H1 (cell line): ENCODE data around the gene ZBTB7A. TPM values are rescaled to one million over a fixed set of nuclear protein-coding genes. Genes with fewer than 3 reads are reported as not detected.

Experiments
- CTCF ChIA-PET: fragments of 300-600 bp; sonication (Branson Sonifier 250); formaldehyde crosslinking; loops from one replicate; lab custom pipeline; 2021; ENCODE audit not compliant: partially characterized antibody; lab: Charles Lee
- POLR2A ChIA-PET: fragments of 300-600 bp; sonication (Branson Sonifier 250); formaldehyde crosslinking; loops from one replicate; lab custom pipeline; 2021; ENCODE audit warnings: inconsistent platforms; ENCODE audit not compliant: partially characterized antibody; lab: Charles Lee
- DNase-seq, 2 experiments: peaks; one replicate each; pipeline versions ENCODE4 v3.0.0 to v3.0.0-alpha.2; 2010 to 2022; ENCODE audit warnings: low spot score in 2 of 2, low read depth in 1 of 2, mixed read lengths in 1 of 2
- FAIRE-seq: peaks from 2 replicates; lab custom pipeline; 2011; peaks lifted over from hg19 to GRCh38; lab: Jason Lieb, UNC
- H2AFZ ChIP-seq: 2 replicates; pipeline ENCODE4 v1.8.1; 2012; ENCODE audit warnings: low read length, inconsistent platforms
- H2AK5ac ChIP-seq: 2 replicates; pipeline ENCODE4 v1.6.1; 2013; ENCODE audit warnings: low read depth, low read length
- H2BK120ac ChIP-seq: replicated peaks from 2 replicates; pipeline ENCODE3; 2013; ENCODE audit warnings: low read depth, low read length, inconsistent platforms
- H2BK12ac ChIP-seq: 2 replicates; pipeline ENCODE4 v1.6.1; 2013; ENCODE audit warnings: low read depth, low read length
- H2BK15ac ChIP-seq: 2 replicates; pipeline ENCODE4 v1.6.1; 2013; ENCODE audit warnings: low read length
- H2BK20ac ChIP-seq: 2 replicates; pipeline ENCODE4 v1.6.1; 2013; ENCODE audit warnings: low read length
- H2BK5ac ChIP-seq: 2 replicates; pipeline ENCODE4 v1.6.1; 2013; ENCODE audit warnings: low read depth, low read length
- H3K14ac ChIP-seq: 2 replicates; pipeline ENCODE4 v1.6.1; 2013; ENCODE audit warnings: inconsistent platforms; ENCODE audit not compliant: insufficient read length
- H3K18ac ChIP-seq: 2 replicates; pipeline ENCODE4 v1.6.1; 2013; ENCODE audit warnings: low read length; ENCODE audit errors: extremely low read depth
- H3K23ac ChIP-seq: 2 replicates; pipeline ENCODE4 v1.6.1; 2013; ENCODE audit warnings: inconsistent platforms; ENCODE audit not compliant: insufficient read length
- H3K23me2 ChIP-seq: 2 replicates; pipeline ENCODE4 v1.6.1; 2013; ENCODE audit warnings: low read depth, low read length
- H3K27ac ChIP-seq: 2 replicates; pipeline ENCODE4 v1.6.1; 2011; ENCODE audit warnings: low read depth, low read length, inconsistent platforms
- H3K27me3 ChIP-seq, 4 experiments: replicated peaks in 1 of 4; 1 replicate in 1 of 4; 2 replicates in 3 of 4; pipeline versions ENCODE4 v1.6.1 to v1.8.1; 2011 to 2013; ENCODE audit warnings: low read length in 3 of 4, mild to moderate bottlenecking in 3 of 4, inconsistent platforms in 2 of 4, mixed read lengths in 2 of 4, moderate library complexity in 1 of 4; ENCODE audit not compliant: control insufficient read depth in 3 of 4, insufficient read depth in 3 of 4; ENCODE audit errors: extremely low read depth in 1 of 4
- H3K36me3 ChIP-seq, 4 experiments: 2 replicates each; pipeline versions ENCODE4 v1.6.1 to v1.8.1; 2011 to 2013; ENCODE audit warnings: mild to moderate bottlenecking in 4 of 4, low read length in 3 of 4, moderate library complexity in 2 of 4, control low read depth in 1 of 4, inconsistent platforms in 1 of 4; ENCODE audit not compliant: insufficient read depth in 4 of 4, control insufficient read depth in 2 of 4
- H3K4ac ChIP-seq: replicated peaks from 2 replicates; pipeline ENCODE3; 2013; ENCODE audit warnings: low read length, low read depth, mixed read lengths, inconsistent platforms; ENCODE audit not compliant: insufficient read length
- H3K4me1 ChIP-seq, 4 experiments: replicated peaks in 1 of 4; 1 replicate in 1 of 4; 2 replicates in 3 of 4; pipeline versions ENCODE4 v1.6.1 to v1.8.1; 2011 to 2013; ENCODE audit warnings: low read length in 3 of 4, inconsistent platforms in 2 of 4, mixed read lengths in 1 of 4; ENCODE audit not compliant: insufficient read depth in 4 of 4, control insufficient read depth in 3 of 4
- H3K4me2 ChIP-seq, 2 experiments: 2 replicates each; pipeline versions ENCODE4 v1.6.1 to v1.8.1; 2011 to 2013; ENCODE audit warnings: low read depth in 2 of 2, low read length in 2 of 2, control low read depth in 1 of 2, inconsistent platforms in 1 of 2, mild to moderate bottlenecking in 1 of 2; ENCODE audit not compliant: insufficient read depth in 1 of 2
- H3K4me3 ChIP-seq, 4 experiments: fragments of 200-600, 300-600 bp in 1 of 4; sonication (generic), shearing (Covaris generic), sonication (Bioruptor Twin) in 1 of 4; 2 replicates each; pipeline versions ENCODE4 v1.5.1 to v1.8.1; 2011 to 2016; ENCODE audit warnings: low read length in 4 of 4, low read depth in 3 of 4, control low read depth in 2 of 4, inconsistent platforms in 2 of 4, mild to moderate bottlenecking in 2 of 4, mixed read lengths in 1 of 4, moderate library complexity in 1 of 4; ENCODE audit not compliant: insufficient read depth in 2 of 4; ENCODE audit errors: extremely low read depth in 1 of 4
- H3K56ac ChIP-seq: replicated peaks from 2 replicates; pipeline ENCODE3; 2013; ENCODE audit warnings: low read depth, mild to moderate bottlenecking, mixed read lengths, low read length, inconsistent platforms; ENCODE audit not compliant: insufficient read length
- H3K79me1 ChIP-seq: 2 replicates; pipeline ENCODE4 v1.6.1; 2013; ENCODE audit warnings: low read depth, low read length, control low read depth
- H3K79me2 ChIP-seq, 2 experiments: 2 replicates each; pipeline versions ENCODE4 v1.6.1 to v1.8.1; 2012 to 2013; ENCODE audit warnings: low read length in 2 of 2, mild to moderate bottlenecking in 2 of 2, inconsistent platforms in 1 of 2; ENCODE audit not compliant: insufficient read depth in 2 of 2, control insufficient read depth in 1 of 2
- H3K9ac ChIP-seq, 4 experiments: replicated peaks in 1 of 4; 1 replicate in 1 of 4; 2 replicates in 3 of 4; pipeline versions ENCODE4 v1.6.1 to v1.8.1; 2011 to 2013; ENCODE audit warnings: low read depth in 3 of 4, low read length in 3 of 4, control low read depth in 2 of 4, mild to moderate bottlenecking in 2 of 4, moderate library complexity in 2 of 4, inconsistent platforms in 1 of 4; ENCODE audit errors: extremely low read depth in 1 of 4
- H3K9me3 ChIP-seq, 2 experiments: 2 replicates each; pipeline versions ENCODE4 v1.6.1 to v1.8.1; 2012 to 2013; ENCODE audit warnings: mild to moderate bottlenecking in 2 of 2, moderate library complexity in 2 of 2, control low read depth in 1 of 2, inconsistent platforms in 1 of 2, low read depth in 1 of 2, low read length in 1 of 2, mixed read lengths in 1 of 2; ENCODE audit not compliant: insufficient read depth in 2 of 2
- H4K20me1 ChIP-seq, 2 experiments: replicated peaks in 1 of 2; 2 replicates each; pipeline versions ENCODE3 to v1.8.1; 2011 to 2013; ENCODE audit warnings: inconsistent platforms in 2 of 2, low read length in 2 of 2, mild to moderate bottlenecking in 1 of 2; ENCODE audit not compliant: insufficient read depth in 2 of 2, control insufficient read depth in 1 of 2
- H4K5ac ChIP-seq: 2 replicates; pipeline ENCODE4 v1.6.1; 2013; ENCODE audit warnings: low read length, low read depth, mixed read lengths, inconsistent platforms; ENCODE audit not compliant: insufficient read length
- H4K8ac ChIP-seq: 2 replicates; pipeline ENCODE4 v1.8.0; 2013; ENCODE audit warnings: mild to moderate bottlenecking, moderate library complexity, low read length, inconsistent platforms; ENCODE audit not compliant: insufficient read depth; ENCODE audit errors: extremely low read depth
- H4K91ac ChIP-seq: replicated peaks from 2 replicates; pipeline ENCODE3; 2013; ENCODE audit warnings: low read length, mixed read lengths, inconsistent platforms; ENCODE audit not compliant: insufficient read length
- BACH1 ChIP-seq: IDR thresholded peaks from 2 replicates; pipeline ENCODE4 v1.6.1; 2012; ENCODE audit warnings: low read length, improper control_type of control experiment
- CTCF ChIP-seq, 3 experiments: IDR thresholded peaks; 1 replicate in 2 of 3; 2 replicates in 1 of 3; pipeline versions ENCODE4 v1.5.1 to v1.6.1; 2011; ENCODE audit warnings: low read length in 3 of 3, mild to moderate bottlenecking in 3 of 3, inconsistent platforms in 2 of 3, low read depth in 1 of 3, moderate library complexity in 1 of 3; ENCODE audit not compliant: insufficient read depth in 1 of 3; ENCODE audit errors: control extremely low read depth in 1 of 3
- NRF1 ChIP-seq: IDR thresholded peaks from 2 replicates; pipeline ENCODE4 v1.6.1; 2011; ENCODE audit warnings: mild to moderate bottlenecking, low read depth, low read length, improper control_type of control experiment
- RFX5 ChIP-seq: IDR thresholded peaks from 2 replicates; pipeline ENCODE4 v1.6.1; 2011; ENCODE audit warnings: low read depth, low read length, improper control_type of control experiment, borderline replicate concordance
- RNF2 ChIP-seq: fragments of 200-900, 300-1000 bp; sonication (generic); IDR thresholded peaks from 2 replicates; pipeline ENCODE4 v1.7.1; 2016; ENCODE audit warnings: borderline replicate concordance, low read depth, mild to moderate bottlenecking, antibody characterized with exemption, low read length; ENCODE audit not compliant: poor library complexity, severe bottlenecking; ENCODE audit errors: missing control alignments
- SP1 ChIP-seq: IDR thresholded peaks from 2 replicates; pipeline ENCODE4 v1.6.1; 2011; ENCODE audit warnings: low read depth, low read length
- TBP ChIP-seq: IDR thresholded peaks from 2 replicates; pipeline ENCODE4 v1.6.1; 2011; ENCODE audit warnings: low read depth, low read length, improper control_type of control experiment
- ZNF274 ChIP-seq: IDR thresholded peaks from 2 replicates; pipeline ENCODE4 v1.7.0; 2012; ENCODE audit warnings: low read length, borderline replicate concordance; ENCODE audit errors: extremely low read depth
- WGBS, 2 experiments: shearing (Covaris generic) in 1 of 2; methylation state at CpG; one replicate each; pipeline versions ENCODE4 v1.1.6 to v1.1.7; 2013 to 2015; ENCODE audit warnings: low lambda C conversion rate in 2 of 2, mixed read lengths in 2 of 2, inconsistent platforms in 1 of 2, low coverage in 1 of 2, missing lambda C conversion rate in 1 of 2; ENCODE audit not compliant: insufficient replicate concordance in 2 of 2, insufficient coverage in 1 of 2, insufficient read length in 1 of 2; ENCODE audit errors: extremely low coverage in 1 of 2, missing lambda C conversion rate in 1 of 2; 5-methylcytosine and 5-hydroxymethylcytosine counted together
- polyA plus RNA-seq, 7 experiments: library from polyadenylated mRNA; depleted of rRNA in 3 of 7; stranded (reverse) in 5 of 7; unstranded in 2 of 7; fragments of >200 nt in 5 of 7; fragments of 200-250 nt in 2 of 7; gene quantifications; 1 replicate in 5 of 7; 2 replicates in 1 of 7; 4 replicates in 1 of 7; pipeline versions ENCODE4 v1.2.1 to v1.2.3, GENCODE V29; 2011 to 2013; ENCODE audit warnings: missing spikeins in 2 of 7, mixed read lengths in 2 of 7
- total RNA-seq: library from RNA; stranded (reverse); fragmentation: NEBNext Ultra II Directional; extraction: Animal tissue kit (Norgen Biotek cat#: 25700); gene quantifications from 2 replicates; pipeline ENCODE4 v1.2.1, GENCODE V29; 2021
- TF ChIP-seq, protein P1 (sequence below): IDR thresholded peaks from 2 replicates; pipeline ENCODE4 v1.6.1; 2012; ENCODE audit warnings: inconsistent platforms

The ZBTB7A gene
- total and polyA plus RNA-seq, 2 of the 8 experiments (the other 6 are each of a cell fraction or from before 2014, with no cell fraction given), result 5.6 to 17.8 TPM

DNA sequence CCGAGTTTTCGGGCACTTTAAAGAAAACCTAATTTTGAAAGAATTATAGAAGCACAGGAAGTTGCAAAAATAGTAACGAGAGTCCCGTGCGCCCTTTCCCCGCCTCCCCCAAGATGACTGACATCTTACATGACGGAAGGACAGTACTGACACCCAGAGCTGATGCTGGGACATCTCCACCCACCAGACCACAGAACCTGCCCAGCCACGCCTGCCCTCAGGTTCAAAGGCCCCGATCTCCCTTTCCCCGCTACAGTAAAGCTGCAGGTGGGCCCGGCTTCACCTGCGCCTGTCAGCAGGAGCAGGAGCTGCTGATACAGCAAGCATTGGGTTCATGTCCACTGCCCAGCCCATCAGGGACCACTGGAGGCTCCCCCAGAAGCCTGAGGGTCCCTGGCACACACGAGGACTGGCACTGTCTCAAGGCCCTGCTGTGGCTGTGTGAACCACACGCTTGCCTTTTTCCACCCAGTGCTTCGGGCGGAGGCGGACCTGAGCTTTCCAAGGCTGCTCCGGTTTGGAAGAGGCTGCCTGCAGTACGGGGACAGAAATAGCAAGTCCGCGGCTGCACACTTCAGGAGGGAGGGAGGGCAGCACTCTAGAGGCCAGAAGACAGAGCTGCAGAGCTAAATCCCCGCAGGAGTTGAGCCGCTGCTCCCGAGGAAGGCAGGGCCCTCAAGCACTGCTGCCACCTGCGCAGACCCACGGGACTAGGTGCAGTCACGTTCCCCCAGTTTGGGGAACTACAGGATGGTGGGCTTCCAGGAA is 48.5 kb upstream of the ZBTB7A start:
- no peak for FAIRE-seq
- H3K79me2 ChIP-seq, result peaks cover 0 to 14% of the 10 kb centered on the region in 2 experiments; a peak in 2 of 4 replicates
- TF ChIP-seq BACH1, result no peak
- no peak for TF ChIP-seq RNF2
- no peak for TF ChIP-seq ZNF274
- no peak for TF ChIP-seq TBP
- no peak for TF ChIP-seq SP1
- no peak for TF ChIP-seq NRF1
- TF ChIP-seq, protein P1, sequence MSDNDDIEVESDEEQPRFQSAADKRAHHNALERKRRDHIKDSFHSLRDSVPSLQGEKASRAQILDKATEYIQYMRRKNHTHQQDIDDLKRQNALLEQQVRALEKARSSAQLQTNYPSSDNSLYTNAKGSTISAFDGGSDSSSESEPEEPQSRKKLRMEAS, result no peak
- TF ChIP-seq RFX5, result no peak
- TF ChIP-seq CTCF (IDR thresholded peaks at IDR 0.05; ENCODE audit: control extremely low read depth in 1 of 3, insufficient read depth in 1 of 3, low read depth in 1 of 3, low read length in 3 of 3), result no peak

More for the DNA sequence above, 48.5 kb upstream of the ZBTB7A start:
- Histone ChIP-seq H2BK5ac (no peak overlapping the region), H3K27ac (no peak overlapping the region), H2BK120ac (no peak overlapping the region), H3K23me2 (no peaks in the 10 kb centered on the region), H2AFZ (no peak overlapping the region), H3K9ac (no peak overlapping the region), H3K14ac (no peak overlapping the region), H3K36me3 (peaks cover 7 to 35% (median 23%) of the 10 kb centered on the region in 4 experiments), H3K4me1 (no peaks in the 10 kb centered on the region; a peak in 1 of 7 replicates), H4K5ac (no peak overlapping the region), H2BK15ac (no peak overlapping the region), H3K4ac (no peak overlapping the region), H4K91ac (no peak overlapping the region), H4K8ac (no peak overlapping the region), H2BK12ac (no peak overlapping the region), H3K18ac (no peak overlapping the region), H2BK20ac (no peak overlapping the region), H3K9me3 (peaks cover 0 to 5% of the 10 kb centered on the region in 2 experiments; a peak in 1 of 4 replicates), H3K27me3 (no peaks in the 10 kb centered on the region), H3K4me2 (no peak overlapping the region), H3K23ac (no peak overlapping the region), H4K20me1 (peaks cover 13% of the 10 kb centered on the region in 2 experiments), H3K56ac (no peak overlapping the region), H3K79me1 (peaks cover 4% of the 10 kb centered on the region), H3K4me3 (no peak overlapping the region), H2AK5ac (no peak overlapping the region)
- WGBS, 2 experiments, result 90% methylated on average over 27 of the region's 27 CpGs; no CpG with 5 or more reads in 1 of the 2 experiments
- CTCF ChIA-PET, result interaction anchor here (3.2 to 9.6 kb wide), 2 partner anchors 14 to 25 kb away, joined by 7 to 42 read pairs; no protein-coding TSS in a partner anchor
- no peak for DNase-seq
- POLR2A ChIA-PET, result interaction anchor here (0.8 to 1.8 kb wide), 5 partner anchors 11 to 108 kb away, joined by 3 to 5 read pairs (median 3); partner anchors contain the start of gene PIAS4
